Stimulated activated CD8-positive, alpha-beta memory T cell treated with anti-CD3 and anti-CD28 coated beads, Interleukin-15, amount 100 ng/mL, for 1 hour (primary cell): Measurements from ENCODE around the gene MPP3.
A peak's percentile ranks its signal among the peaks of the same experiment; 100 is the strongest.
"Not testable (repeated sequence)": the region's sequence is repeated elsewhere in the genome, so short reads cannot be mapped to it uniquely, and the experiment has no call there.

Experiments
- DNase-seq: peaks from one replicate; pipeline ENCODE4 v3.0.0-alpha.2; 2020; ENCODE audit warnings: low read depth

Gene MPP3

GRCh38 chr17:43861960-43862359 is 29.0 kb upstream of the MPP3 start:
- DNase-seq = no peak

- DNase-seq = no peak
Measured at GRCh38 chr17:43860927-43861622, 28.1 kb upstream of the MPP3 start.

- no peak for DNase-seq
Measured at GRCh38 chr17:43860077-43860725, 27.3 kb upstream of the MPP3 start.

- DNase-seq = no peak
Measured at GRCh38 chr17:43857957-43858600, 25.1 kb upstream of the MPP3 start.

- no peak for DNase-seq
Measured at GRCh38 chr17:43857141-43857540, 24.2 kb upstream of the MPP3 start.

GRCh38 chr17:43856141-43856540 is 23.2 kb upstream of the MPP3 start:
- no peak for DNase-seq

GRCh38 chr17:43855061-43855460 is 22.1 kb upstream of the MPP3 start:
- DNase-seq = no peak

- DNase-seq = no peak
Measured at GRCh38 chr17:43854498-43854897, 21.6 kb upstream of the MPP3 start.

- DNase-seq = no peak
Measured at GRCh38 chr17:43853546-43853945, 20.6 kb upstream of the MPP3 start.

GRCh38 chr17:43852571-43852970 is 19.6 kb upstream of the MPP3 start:
- DNase-seq = no peak

- no peak for DNase-seq
Measured at GRCh38 chr17:43849116-43849515, 16.2 kb upstream of the MPP3 start.

GRCh38 chr17:43848601-43849000 is 15.7 kb upstream of the MPP3 start:
- DNase-seq = no peak

- no peak for DNase-seq
Measured at GRCh38 chr17:43846963-43847371, 14.0 kb upstream of the MPP3 start, which contains the start of gene CD300LG. Gene CD300LG (plus strand): TSS chr17:43847176. CDS start chr17:43847217, 41 bp downstream.

- peak; percentile 59 for DNase-seq
Measured at GRCh38 chr17:43846221-43846712, 13.3 kb upstream of the MPP3 start.

- no peak for DNase-seq
Measured at GRCh38 chr17:43845766-43846165, 12.8 kb upstream of the MPP3 start.

GRCh38 chr17:43844241-43844640 is 11.3 kb upstream of the MPP3 start:
- DNase-seq = no peak

- DNase-seq = no peak
Measured at GRCh38 chr17:43842975-43843325, 10.0 kb upstream of the MPP3 start.

- not testable (repeated sequence) for DNase-seq
Measured at GRCh38 chr17:43842091-43842974, 9.4 kb upstream of the MPP3 start.

GRCh38 chr17:43841282-43841681 is 8.3 kb upstream of the MPP3 start:
- no peak for DNase-seq

GRCh38 chr17:43840814-43841213 is 7.9 kb upstream of the MPP3 start:
- DNase-seq = no peak

- DNase-seq = no peak
Measured at GRCh38 chr17:43839670-43840108, 6.7 kb upstream of the MPP3 start.

GRCh38 chr17:43834106-43834505 is 1.2 kb upstream of the MPP3 start:
- no peak for DNase-seq
